Germinal center (tissue), 1 donor: ENCODE results near the gene CCRL2.
"Not testable (repeated sequence)": the region's sequence is repeated elsewhere in the genome, so short reads cannot be mapped to it uniquely, and the experiment has no call there.

Experiments used
- DNase-seq: peaks from one replicate; pipeline ENCODE4 v3.0.0; 2012; ENCODE audit warnings: mixed read lengths, low spot score

The CCRL2 gene

GRCh38 chr3:46380471-46381221 lies 26.4 kb upstream of the CCRL2 start:
- no peak for DNase-seq

- no peak for DNase-seq
Measured at GRCh38 chr3:46381625-46382024, 25.4 kb upstream of the CCRL2 start.

GRCh38 chr3:46383211-46383950 lies 23.7 kb upstream of the CCRL2 start:
- DNase-seq, result peak; percentile 47

- DNase-seq, result no peak
Measured at GRCh38 chr3:46383951-46384330, 23.1 kb upstream of the CCRL2 start.

- no peak for DNase-seq
Measured at GRCh38 chr3:46386205-46386604, 20.9 kb upstream of the CCRL2 start.

GRCh38 chr3:46388847-46389246 lies 18.2 kb upstream of the CCRL2 start:
- not testable (repeated sequence) for DNase-seq

- DNase-seq, result no peak
Measured at GRCh38 chr3:46389306-46389705, 17.8 kb upstream of the CCRL2 start.

- not testable (repeated sequence) for DNase-seq
Measured at GRCh38 chr3:46391526-46391925, 15.5 kb upstream of the CCRL2 start.

GRCh38 chr3:46393011-46393410 lies 14.0 kb upstream of the CCRL2 start:
- DNase-seq, result no peak

- DNase-seq, result no peak
Measured at GRCh38 chr3:46393554-46394434, 13.3 kb upstream of the CCRL2 start.

- DNase-seq, result no peak
Measured at GRCh38 chr3:46395210-46395661, 11.8 kb upstream of the CCRL2 start.

GRCh38 chr3:46395766-46396530 lies 11.1 kb upstream of the CCRL2 start:
- no peak for DNase-seq

GRCh38 chr3:46397111-46397510 lies 9.9 kb upstream of the CCRL2 start:
- DNase-seq, result no peak

GRCh38 chr3:46398186-46398955 lies 8.7 kb upstream of the CCRL2 start:
- no peak for DNase-seq

GRCh38 chr3:46399098-46399497 lies 8.0 kb upstream of the CCRL2 start:
- DNase-seq, result no peak

- no peak for DNase-seq
Measured at GRCh38 chr3:46399557-46399956, 7.5 kb upstream of the CCRL2 start.

GRCh38 chr3:46400000-46400734 lies 6.9 kb upstream of the CCRL2 start:
- no peak for DNase-seq

- DNase-seq, result no peak
Measured at GRCh38 chr3:46400846-46401245, 6.2 kb upstream of the CCRL2 start.

- DNase-seq, result no peak
Measured at GRCh38 chr3:46401579-46401978, 5.5 kb upstream of the CCRL2 start.

GRCh38 chr3:46402902-46403301 lies 4.2 kb upstream of the CCRL2 start:
- not testable (repeated sequence) for DNase-seq
